CD14-positive monocyte (primary cell): Measurements from ENCODE around the gene DCHS1. TPM values are rescaled to one million over a fixed set of nuclear protein-coding genes. Genes with fewer than 3 reads are reported as not detected.

Experiments
- DNase-seq, 3 donors: peaks; one replicate each; pipeline ENCODE4 v3.0.0-alpha.2; 2011 to 2022
- H2AFZ ChIP-seq: 2 replicates; pipeline ENCODE4 v1.6.0; 2012; ENCODE audit warnings: mild to moderate bottlenecking, low read depth, low read length, inconsistent platforms; ENCODE audit not compliant: insufficient read depth, poor library complexity, severe bottlenecking
- H3K27ac ChIP-seq, 2 donors: 1 replicate in 1 of 2; 2 replicates in 1 of 2; pipeline ENCODE4 v1.5.1; 2012 to 2013; ENCODE audit warnings: low read length in 2 of 2, control low read depth in 1 of 2, inconsistent platforms in 1 of 2, low read depth in 1 of 2, mild to moderate bottlenecking in 1 of 2
- H3K27me3 ChIP-seq, 2 donors: one replicate each; pipeline versions ENCODE4 v1.6.0 to v1.6.1; 2011 to 2013; ENCODE audit warnings: low read length in 2 of 2; ENCODE audit not compliant: control insufficient read depth in 2 of 2, insufficient read depth in 2 of 2
- H3K36me3 ChIP-seq, 2 donors: replicated peaks in 1 of 2; 1 replicate in 1 of 2; 2 replicates in 1 of 2; pipeline versions ENCODE4 v1.5.1 to v1.6.1; 2012 to 2013; ENCODE audit warnings: low read length in 2 of 2, control low read depth in 1 of 2, inconsistent platforms in 1 of 2, mild to moderate bottlenecking in 1 of 2; ENCODE audit not compliant: insufficient read depth in 2 of 2, control insufficient read depth in 1 of 2
- H3K4me1 ChIP-seq, 2 donors: 1 replicate in 1 of 2; 2 replicates in 1 of 2; pipeline versions ENCODE4 v1.5.1 to v1.6.1; 2012 to 2013; ENCODE audit warnings: low read length in 2 of 2, control low read depth in 1 of 2, inconsistent platforms in 1 of 2, mild to moderate bottlenecking in 1 of 2, moderate library complexity in 1 of 2; ENCODE audit not compliant: insufficient read depth in 2 of 2, control insufficient read depth in 1 of 2
- H3K4me2 ChIP-seq: replicated peaks from 2 replicates; pipeline ENCODE3; 2012; ENCODE audit warnings: low read length, moderate library complexity, mild to moderate bottlenecking; ENCODE audit not compliant: poor library complexity, severe bottlenecking; ENCODE audit errors: extremely low read depth
- H3K4me3 ChIP-seq, 3 experiments: fragments of 200-600 bp in 1 of 3; sonication (generic) in 1 of 3; replicated peaks in 1 of 3; 1 replicate in 2 of 3; 2 replicates in 1 of 3; pipeline ENCODE4 v1.5.1; 2011 to 2013; ENCODE audit warnings: low read length in 3 of 3, mild to moderate bottlenecking in 3 of 3, control low read depth in 2 of 3, low read depth in 2 of 3, inconsistent platforms in 1 of 3, moderate library complexity in 1 of 3
- H3K79me2 ChIP-seq: 2 replicates; pipeline ENCODE4 v1.6.0; 2012; ENCODE audit warnings: mild to moderate bottlenecking, control low read depth, inconsistent platforms, low read length, moderate library complexity; ENCODE audit not compliant: insufficient read depth
- H3K9ac ChIP-seq: 2 replicates; pipeline ENCODE4 v1.6.0; 2017; ENCODE audit warnings: low read length, mild to moderate bottlenecking; ENCODE audit not compliant: insufficient read depth, poor library complexity, severe bottlenecking
- H3K9me3 ChIP-seq, 2 donors: replicated peaks in 1 of 2; 1 replicate in 1 of 2; 2 replicates in 1 of 2; pipeline versions ENCODE4 v1.5.1 to v1.6.1; 2012 to 2013; ENCODE audit warnings: low read length in 2 of 2, control low read depth in 1 of 2; ENCODE audit not compliant: control insufficient read depth in 1 of 2, insufficient read depth in 1 of 2
- H4K20me1 ChIP-seq: 2 replicates; pipeline ENCODE4 v1.6.0; 2012; ENCODE audit warnings: mild to moderate bottlenecking, low read length, control low read depth, moderate library complexity; ENCODE audit not compliant: insufficient read depth
- H3K27ac Mint-ChIP-seq, 7 donors: one replicate each; pipeline ENCODE4 v1.8.0; 2020; ENCODE audit warnings: mild to moderate bottlenecking in 7 of 7, mixed read lengths in 7 of 7, moderate library complexity in 6 of 7, inconsistent platforms in 2 of 7
- H3K27me3 Mint-ChIP-seq, 3 donors: one replicate each; pipeline ENCODE4 v1.8.0; 2021 to 2022; ENCODE audit warnings: low read depth in 3 of 3, mild to moderate bottlenecking in 3 of 3, mixed read lengths in 3 of 3, moderate library complexity in 3 of 3, inconsistent platforms in 1 of 3
- H3K36me3 Mint-ChIP-seq, 2 donors: one replicate each; pipeline ENCODE4 v1.8.0; 2020; ENCODE audit warnings: mixed read lengths in 2 of 2, inconsistent platforms in 1 of 2, mild to moderate bottlenecking in 1 of 2
- H3K4me1 Mint-ChIP-seq: one replicate; pipeline ENCODE4 v1.8.0; 2020; ENCODE audit warnings: mild to moderate bottlenecking, mixed read lengths
- H3K4me3 Mint-ChIP-seq, 2 donors: one replicate each; pipeline ENCODE4 v1.8.0; 2020; ENCODE audit warnings: mild to moderate bottlenecking in 2 of 2, mixed read lengths in 2 of 2, moderate library complexity in 1 of 2
- H3K9me3 Mint-ChIP-seq, 7 donors: one replicate each; pipeline ENCODE4 v1.8.0; 2020 to 2022; ENCODE audit warnings: mixed read lengths in 7 of 7, mild to moderate bottlenecking in 6 of 7, moderate library complexity in 6 of 7, inconsistent platforms in 2 of 7
- CTCF ChIP-seq: fragments of 200-600 bp; IDR thresholded peaks from one replicate; pipeline ENCODE4 v1.8.0; 2022; ENCODE audit warnings: antibody characterized with exemption, mild to moderate bottlenecking
- WGBS: methylation state at CpG from one replicate; pipeline ENCODE4 v1.1.5; 2013; ENCODE audit warnings: missing lambda C conversion rate; ENCODE audit not compliant: insufficient coverage; 5-methylcytosine and 5-hydroxymethylcytosine counted together
- intact Hi-C, 2 donors: fragments of 100-400 bp; cut with micrococcal nuclease; formaldehyde crosslinking; loops; one replicate each; pipeline versions ENCODE4 v1.15.0 to v1.15.1; 2023
- polyA plus RNA-seq, 3 donors: library from polyadenylated mRNA; depleted of rRNA in 1 of 3; unstranded in 2 of 3; stranded (reverse) in 1 of 3; fragments of 300-500 nt in 2 of 3; fragments of >200 nt in 1 of 3; fragmentation: Illumina TruSeq in 2 of 3; gene quantifications; 1 replicate in 2 of 3; 2 replicates in 1 of 3; pipeline ENCODE4 v1.2.3, GENCODE V29; 2012 to 2021

Gene DCHS1
- polyA plus RNA-seq, 3 donors: 0.01 to 0.88 (median 0.02) TPM

GRCh38 chr11:6634534-6634933 lies 21.1 kb downstream of the DCHS1 start:
- no CpG with 5 or more reads among the region's 1 CpG for WGBS
- peaks cover 37 to 40% of the 10 kb centered on the region in 2 donors for H3K4me1 ChIP-seq
- Mint-ChIP-seq H3K4me1 (no peaks in the 10 kb centered on the region), H3K27ac (peak overlapping the region in 3 of 7 donors; percentile 22 to 61 (median 45)), H3K36me3 (no peaks in the 10 kb centered on the region), H3K27me3 (peaks cover 0 to 2% (median 0%) of the 10 kb centered on the region in 3 donors), H3K9me3 (peaks cover 0 to 4% (median 0%) of the 10 kb centered on the region in 7 donors), H3K4me3 (no peak overlapping the region)
- no peak overlapping the region for H3K9ac ChIP-seq
- no peaks in the 10 kb centered on the region for H3K9me3 ChIP-seq
- no peak for TF ChIP-seq CTCF
- intact Hi-C loops: no loop called here
- H3K27me3 ChIP-seq: no peaks in the 10 kb centered on the region
- no peak overlapping the region for H3K4me2 ChIP-seq
- H3K36me3 ChIP-seq: no peaks in the 10 kb centered on the region
- DNase-seq: no peak
- H3K4me3 ChIP-seq: no peak overlapping the region
- no peak overlapping the region for H2AFZ ChIP-seq
- H4K20me1 ChIP-seq: no peaks in the 10 kb centered on the region
- peak overlapping the region in 1 of 2 donors; percentile 93 for H3K27ac ChIP-seq
- no peaks in the 10 kb centered on the region for H3K79me2 ChIP-seq

GRCh38 chr11:6633422-6634408 lies 21.9 kb downstream of the DCHS1 start:
- no peak for TF ChIP-seq CTCF
- Histone ChIP-seq H4K20me1 (no peaks in the 10 kb centered on the region), H2AFZ (no peak overlapping the region), H3K4me3 (no peak overlapping the region), H3K27me3 (no peaks in the 10 kb centered on the region), H3K36me3 (no peaks in the 10 kb centered on the region), H3K79me2 (no peaks in the 10 kb centered on the region), H3K9ac (no peak overlapping the region), H3K9me3 (no peaks in the 10 kb centered on the region), H3K4me2 (no peak overlapping the region), H3K27ac (no peak overlapping the region), H3K4me1 (peaks cover 33% of the 10 kb centered on the region in 2 donors)
- DNase-seq: no peak
- Mint-ChIP-seq H3K27ac (peak overlapping the region in 3 of 7 donors; percentile 1 to 46 (median 18)), H3K27me3 (peaks cover 0 to 2% (median 0%) of the 10 kb centered on the region in 3 donors), H3K36me3 (no peaks in the 10 kb centered on the region), H3K4me1 (no peaks in the 10 kb centered on the region), H3K9me3 (peaks cover 0 to 6% (median 0%) of the 10 kb centered on the region in 7 donors), H3K4me3 (no peak overlapping the region)
- intact Hi-C loops: no loop called here
- 95% methylated on average over 9 of the region's 16 CpGs for WGBS
